WTC11 (cell line): ENCODE data around the gene IAH1. TPM values are rescaled to one million over a fixed set of nuclear protein-coding genes. Genes with fewer than 3 reads are reported as not detected.
A peak's percentile ranks its signal among the peaks of the same experiment; 100 is the strongest.

Source experiments
- ATAC-seq: fragments of 200-7000 bp; cut with Tn5 transposase; 2 replicates; pipeline ENCODE4 v1.10.0; 2021; ENCODE audit warnings: mild to moderate bottlenecking, moderate library complexity
- CTCF ChIA-PET: fragments of 300-600 bp; sonication (Branson Sonifier 250); formaldehyde crosslinking; loops from one replicate; lab custom pipeline; 2021; ENCODE audit warnings: antibody characterized with exemption; lab: Charles Lee
- POLR2A ChIA-PET: fragments of 350-600 bp; sonication (Branson Sonifier 250); formaldehyde crosslinking; loops from one replicate; lab custom pipeline; 2021; ENCODE audit warnings: antibody characterized with exemption; lab: Charles Lee
- DNase-seq: peaks from one replicate; pipeline ENCODE4 v3.0.0; 2021; ENCODE audit warnings: low spot score
- H3K27ac Mint-ChIP-seq: 2 replicates; pipeline ENCODE4 v1.8.0; 2021; ENCODE audit warnings: mixed read lengths
- H3K27me3 Mint-ChIP-seq: 2 replicates; pipeline ENCODE4 v1.8.0; 2021; ENCODE audit warnings: low read depth, mild to moderate bottlenecking, moderate library complexity, mixed read lengths
- H3K36me3 Mint-ChIP-seq: 2 replicates; pipeline ENCODE4 v1.8.0; 2021; ENCODE audit warnings: mixed read lengths
- H3K4me1 Mint-ChIP-seq: 2 replicates; pipeline ENCODE4 v1.8.0; 2022; ENCODE audit warnings: mixed read lengths
- H3K4me3 Mint-ChIP-seq: 2 replicates; pipeline ENCODE4 v1.8.0; 2021; ENCODE audit warnings: mild to moderate bottlenecking, moderate library complexity, mixed read lengths
- H3K9me3 Mint-ChIP-seq: 2 replicates; pipeline ENCODE4 v1.8.0; 2021; ENCODE audit warnings: mixed read lengths
- CREM ChIP-seq: sonication (generic); formaldehyde crosslinking; IDR thresholded peaks from 2 replicates; pipeline ENCODE4 v1.8.1; 2022; ENCODE audit warnings: mild to moderate bottlenecking, missing genetic modification reagents, moderate library complexity
- FOXK1 ChIP-seq: sonication (generic); formaldehyde crosslinking; IDR thresholded peaks from 2 replicates; pipeline ENCODE4 v1.8.0; 2022; ENCODE audit warnings: mild to moderate bottlenecking, moderate library complexity, missing genetic modification reagents
- NFE2L1 ChIP-seq: sonication (generic); formaldehyde crosslinking; IDR thresholded peaks from 2 replicates; pipeline ENCODE4 v1.8.1; 2023; ENCODE audit warnings: missing genetic modification reagents
- RELA ChIP-seq: sonication (generic); formaldehyde crosslinking; IDR thresholded peaks from 2 replicates; pipeline ENCODE4 v1.8.1; 2022; ENCODE audit warnings: missing genetic modification reagents, mild to moderate bottlenecking, borderline replicate concordance
- SMAD4 ChIP-seq: sonication (generic); formaldehyde crosslinking; IDR thresholded peaks from 2 replicates; pipeline ENCODE4 v1.8.0; 2022; ENCODE audit warnings: mild to moderate bottlenecking, missing genetic modification reagents
- TCF7 ChIP-seq: sonication (generic); formaldehyde crosslinking; IDR thresholded peaks from 2 replicates; pipeline ENCODE4 v1.8.0; 2022; ENCODE audit warnings: mild to moderate bottlenecking, low read depth, missing genetic modification reagents, moderate library complexity
- ZNF121 ChIP-seq: sonication (generic); formaldehyde crosslinking; IDR thresholded peaks from 2 replicates; pipeline ENCODE4 v1.8.0; 2023; ENCODE audit warnings: missing genetic modification reagents
- ZNF219 ChIP-seq: sonication (generic); formaldehyde crosslinking; IDR thresholded peaks from 2 replicates; pipeline ENCODE4 v1.8.0; 2023; ENCODE audit warnings: missing genetic modification reagents, mild to moderate bottlenecking, borderline replicate concordance
- total RNA-seq: library from RNA; stranded (reverse); gene quantifications from 3 replicates; pipeline ENCODE4 v1.2.3, GENCODE V29; 2021
- TF ChIP-seq, protein P1 (sequence below): sonication (generic); formaldehyde crosslinking; IDR thresholded peaks from 2 replicates; pipeline ENCODE4 v1.8.0; 2022; ENCODE audit warnings: mild to moderate bottlenecking, missing genetic modification reagents
- TF ChIP-seq, protein P2 (sequence below): sonication (generic); formaldehyde crosslinking; IDR thresholded peaks from 2 replicates; pipeline ENCODE4 v1.8.1; 2022; ENCODE audit warnings: missing genetic modification reagents, borderline replicate concordance
- TF ChIP-seq, protein P3 (sequence below): sonication (generic); formaldehyde crosslinking; IDR thresholded peaks from 2 replicates; pipeline ENCODE4 v1.8.1; 2022; ENCODE audit warnings: mild to moderate bottlenecking, moderate library complexity, missing genetic modification reagents
- TF ChIP-seq, protein P4 (sequence below): sonication (generic); formaldehyde crosslinking; IDR thresholded peaks from 2 replicates; pipeline ENCODE4 v1.8.1; 2023; ENCODE audit warnings: mild to moderate bottlenecking, moderate library complexity, missing genetic modification reagents
- TF ChIP-seq, protein P5 (sequence below): sonication (generic); formaldehyde crosslinking; IDR thresholded peaks from 2 replicates; pipeline ENCODE4 v1.8.1; 2023; ENCODE audit warnings: mild to moderate bottlenecking, missing genetic modification reagents
- TF ChIP-seq, protein P6 (sequence below): sonication (generic); formaldehyde crosslinking; IDR thresholded peaks from 2 replicates; pipeline ENCODE4 v1.8.0; 2022; ENCODE audit warnings: mild to moderate bottlenecking, missing genetic modification reagents
- TF ChIP-seq, protein P7 (sequence below): sonication (generic); formaldehyde crosslinking; conservative IDR thresholded peaks from 2 replicates; pipeline ENCODE4 v1.8.1; 2022; ENCODE audit warnings: mild to moderate bottlenecking, missing genetic modification reagents

Gene IAH1
- total RNA-seq, 1 experiment from 2014 or later = 14.4 TPM

DNA sequence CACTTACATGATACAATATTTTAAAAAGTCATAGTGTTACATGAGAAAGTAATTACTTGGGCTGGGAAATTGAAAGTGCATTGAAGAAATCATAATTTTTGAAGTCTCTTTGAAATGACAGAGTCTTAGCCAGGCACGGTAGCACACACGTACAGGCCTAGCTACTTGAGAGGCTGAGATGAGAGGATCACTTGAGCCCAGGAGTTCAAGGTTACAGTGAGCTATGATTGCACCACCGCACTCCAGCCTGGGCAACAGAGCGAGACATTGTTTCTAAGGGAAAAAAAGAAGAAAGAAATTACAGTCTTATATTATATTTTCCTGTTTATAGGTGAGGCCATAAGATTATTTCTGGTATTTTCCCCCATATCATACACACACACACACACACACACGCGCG, 9.2 kb upstream of the IAH1 start (continued):
- no peak for TF ChIP-seq ZNF219
- no peak for TF ChIP-seq RELA (CRISPR knock-in tag)
- TF ChIP-seq, protein P1, sequence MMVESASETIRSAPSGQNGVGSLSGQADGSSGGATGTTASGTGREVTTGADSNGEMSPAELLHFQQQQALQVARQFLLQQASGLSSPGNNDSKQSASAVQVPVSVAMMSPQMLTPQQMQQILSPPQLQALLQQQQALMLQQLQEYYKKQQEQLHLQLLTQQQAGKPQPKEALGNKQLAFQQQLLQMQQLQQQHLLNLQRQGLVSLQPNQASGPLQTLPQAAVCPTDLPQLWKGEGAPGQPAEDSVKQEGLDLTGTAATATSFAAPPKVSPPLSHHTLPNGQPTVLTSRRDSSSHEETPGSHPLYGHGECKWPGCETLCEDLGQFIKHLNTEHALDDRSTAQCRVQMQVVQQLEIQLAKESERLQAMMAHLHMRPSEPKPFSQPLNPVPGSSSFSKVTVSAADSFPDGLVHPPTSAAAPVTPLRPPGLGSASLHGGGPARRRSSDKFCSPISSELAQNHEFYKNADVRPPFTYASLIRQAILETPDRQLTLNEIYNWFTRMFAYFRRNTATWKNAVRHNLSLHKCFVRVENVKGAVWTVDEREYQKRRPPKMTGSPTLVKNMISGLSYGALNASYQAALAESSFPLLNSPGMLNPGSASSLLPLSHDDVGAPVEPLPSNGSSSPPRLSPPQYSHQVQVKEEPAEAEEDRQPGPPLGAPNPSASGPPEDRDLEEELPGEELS (CRISPR knock-in tag) = no peak
- no peak for TF ChIP-seq TCF7 (CRISPR knock-in tag)
- TF ChIP-seq, protein P2, sequence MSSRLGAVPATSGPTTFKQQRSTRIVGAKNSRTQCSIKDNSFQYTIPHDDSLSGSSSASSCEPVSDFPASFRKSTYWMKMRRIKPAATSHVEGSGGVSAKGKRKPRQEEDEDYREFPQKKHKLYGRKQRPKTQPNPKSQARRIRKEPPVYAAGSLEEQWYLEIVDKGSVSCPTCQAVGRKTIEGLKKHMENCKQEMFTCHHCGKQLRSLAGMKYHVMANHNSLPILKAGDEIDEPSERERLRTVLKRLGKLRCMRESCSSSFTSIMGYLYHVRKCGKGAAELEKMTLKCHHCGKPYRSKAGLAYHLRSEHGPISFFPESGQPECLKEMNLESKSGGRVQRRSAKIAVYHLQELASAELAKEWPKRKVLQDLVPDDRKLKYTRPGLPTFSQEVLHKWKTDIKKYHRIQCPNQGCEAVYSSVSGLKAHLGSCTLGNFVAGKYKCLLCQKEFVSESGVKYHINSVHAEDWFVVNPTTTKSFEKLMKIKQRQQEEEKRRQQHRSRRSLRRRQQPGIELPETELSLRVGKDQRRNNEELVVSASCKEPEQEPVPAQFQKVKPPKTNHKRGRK = no peak
- TF ChIP-seq, protein P3, sequence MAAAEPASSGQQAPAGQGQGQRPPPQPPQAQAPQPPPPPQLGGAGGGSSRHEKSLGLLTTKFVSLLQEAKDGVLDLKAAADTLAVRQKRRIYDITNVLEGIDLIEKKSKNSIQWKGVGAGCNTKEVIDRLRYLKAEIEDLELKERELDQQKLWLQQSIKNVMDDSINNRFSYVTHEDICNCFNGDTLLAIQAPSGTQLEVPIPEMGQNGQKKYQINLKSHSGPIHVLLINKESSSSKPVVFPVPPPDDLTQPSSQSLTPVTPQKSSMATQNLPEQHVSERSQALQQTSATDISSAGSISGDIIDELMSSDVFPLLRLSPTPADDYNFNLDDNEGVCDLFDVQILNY (CRISPR knock-in tag) = no peak
- TF ChIP-seq, protein P4, sequence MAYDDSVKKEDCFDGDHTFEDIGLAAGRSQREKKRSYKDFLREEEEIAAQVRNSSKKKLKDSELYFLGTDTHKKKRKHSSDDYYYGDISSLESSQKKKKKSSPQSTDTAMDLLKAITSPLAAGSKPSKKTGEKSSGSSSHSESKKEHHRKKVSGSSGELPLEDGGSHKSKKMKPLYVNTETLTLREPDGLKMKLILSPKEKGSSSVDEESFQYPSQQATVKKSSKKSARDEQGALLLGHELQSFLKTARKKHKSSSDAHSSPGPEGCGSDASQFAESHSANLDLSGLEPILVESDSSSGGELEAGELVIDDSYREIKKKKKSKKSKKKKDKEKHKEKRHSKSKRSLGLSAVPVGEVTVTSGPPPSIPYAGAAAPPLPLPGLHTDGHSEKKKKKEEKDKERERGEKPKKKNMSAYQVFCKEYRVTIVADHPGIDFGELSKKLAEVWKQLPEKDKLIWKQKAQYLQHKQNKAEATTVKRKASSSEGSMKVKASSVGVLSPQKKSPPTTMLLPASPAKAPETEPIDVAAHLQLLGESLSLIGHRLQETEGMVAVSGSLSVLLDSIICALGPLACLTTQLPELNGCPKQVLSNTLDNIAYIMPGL (CRISPR knock-in tag) = no peak

DNA sequence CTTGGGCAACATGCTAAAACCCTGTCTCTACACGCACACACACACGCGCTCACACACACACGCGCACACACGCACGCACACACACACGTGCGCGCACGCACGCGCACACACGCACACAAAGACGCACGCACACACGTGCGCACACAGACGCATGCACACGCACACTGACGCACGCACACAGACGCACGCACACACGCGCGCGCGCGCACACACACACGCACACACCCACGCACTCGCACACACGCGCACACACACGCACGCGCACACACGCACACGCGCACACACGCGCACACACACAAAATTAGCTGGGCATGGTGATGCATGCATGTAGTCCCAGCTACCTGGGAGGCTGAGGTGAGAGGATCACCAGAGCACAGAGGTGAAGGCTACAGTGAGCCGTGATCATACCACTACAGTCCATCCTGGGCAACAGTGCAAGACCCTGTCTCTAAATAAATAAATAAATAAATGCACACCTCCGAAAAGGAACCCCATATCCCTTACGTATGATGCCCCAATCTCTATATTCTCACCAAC, 8.1 kb upstream of the IAH1 start:
- H3K4me1 Mint-ChIP-seq = peaks cover 6% of the 10 kb centered on the region
- CTCF ChIA-PET = no interaction called here
- H3K4me3 Mint-ChIP-seq = no peak overlapping the region
- TF ChIP-seq, protein P5, sequence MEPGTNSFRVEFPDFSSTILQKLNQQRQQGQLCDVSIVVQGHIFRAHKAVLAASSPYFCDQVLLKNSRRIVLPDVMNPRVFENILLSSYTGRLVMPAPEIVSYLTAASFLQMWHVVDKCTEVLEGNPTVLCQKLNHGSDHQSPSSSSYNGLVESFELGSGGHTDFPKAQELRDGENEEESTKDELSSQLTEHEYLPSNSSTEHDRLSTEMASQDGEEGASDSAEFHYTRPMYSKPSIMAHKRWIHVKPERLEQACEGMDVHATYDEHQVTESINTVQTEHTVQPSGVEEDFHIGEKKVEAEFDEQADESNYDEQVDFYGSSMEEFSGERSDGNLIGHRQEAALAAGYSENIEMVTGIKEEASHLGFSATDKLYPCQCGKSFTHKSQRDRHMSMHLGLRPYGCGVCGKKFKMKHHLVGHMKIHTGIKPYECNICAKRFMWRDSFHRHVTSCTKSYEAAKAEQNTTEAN (CRISPR knock-in tag) = peak; percentile 99
- TF ChIP-seq ZNF121 (peak; percentile 47; the same call in 1 of the 2 replicates), RELA (CRISPR knock-in tag) (no peak), CREM (CRISPR knock-in tag) (no peak)
- TF ChIP-seq, all 79 proteins: peak for 2
- Mint-ChIP-seq H3K27me3 (no peaks in the 10 kb centered on the region), H3K9me3 (no peaks in the 10 kb centered on the region), H3K27ac (no peak overlapping the region), H3K36me3 (peaks cover 23% of the 10 kb centered on the region)
- POLR2A ChIA-PET = interaction anchor here (0.6 kb wide), 1 partner anchor 287 kb away, joined by 3 read pairs; no protein-coding TSS in a partner anchor
- ATAC-seq (no peak), DNase-seq (no peak)

DNA sequence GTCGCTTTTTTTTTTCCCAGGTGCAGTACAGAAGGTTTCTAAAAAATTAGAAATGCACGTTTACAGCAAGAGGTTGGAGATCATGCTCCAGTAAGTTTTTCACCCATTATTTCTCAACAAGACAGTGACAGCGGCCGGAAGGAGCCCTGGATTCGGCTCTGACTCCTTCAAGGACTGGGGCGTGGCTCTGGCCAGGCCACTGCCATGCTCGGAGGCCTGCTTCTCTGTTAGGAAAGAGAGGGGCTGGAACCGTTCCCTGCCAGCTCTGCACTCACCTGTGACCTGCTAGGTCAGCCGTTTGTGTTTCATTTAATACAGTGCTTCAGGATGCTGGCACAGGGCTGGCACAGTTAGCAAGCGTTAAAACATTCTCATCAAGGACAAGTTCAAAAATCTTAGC, 6.7 kb upstream of the IAH1 start:
- TF ChIP-seq, protein P6, sequence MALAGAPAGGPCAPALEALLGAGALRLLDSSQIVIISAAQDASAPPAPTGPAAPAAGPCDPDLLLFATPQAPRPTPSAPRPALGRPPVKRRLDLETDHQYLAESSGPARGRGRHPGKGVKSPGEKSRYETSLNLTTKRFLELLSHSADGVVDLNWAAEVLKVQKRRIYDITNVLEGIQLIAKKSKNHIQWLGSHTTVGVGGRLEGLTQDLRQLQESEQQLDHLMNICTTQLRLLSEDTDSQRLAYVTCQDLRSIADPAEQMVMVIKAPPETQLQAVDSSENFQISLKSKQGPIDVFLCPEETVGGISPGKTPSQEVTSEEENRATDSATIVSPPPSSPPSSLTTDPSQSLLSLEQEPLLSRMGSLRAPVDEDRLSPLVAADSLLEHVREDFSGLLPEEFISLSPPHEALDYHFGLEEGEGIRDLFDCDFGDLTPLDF (CRISPR knock-in tag) = no peak
- TF ChIP-seq, protein P4 (CRISPR knock-in tag) = no peak
- TF ChIP-seq FOXK1 (CRISPR knock-in tag) (no peak), SMAD4 (no peak), NFE2L1 (CRISPR knock-in tag) (no peak)
- TF ChIP-seq, protein P7, sequence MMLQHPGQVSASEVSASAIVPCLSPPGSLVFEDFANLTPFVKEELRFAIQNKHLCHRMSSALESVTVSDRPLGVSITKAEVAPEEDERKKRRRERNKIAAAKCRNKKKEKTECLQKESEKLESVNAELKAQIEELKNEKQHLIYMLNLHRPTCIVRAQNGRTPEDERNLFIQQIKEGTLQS = no peak
- no peaks in the 10 kb centered on the region for H3K27me3 Mint-ChIP-seq
- H3K9me3 Mint-ChIP-seq = no peaks in the 10 kb centered on the region
- H3K4me3 Mint-ChIP-seq = no peak overlapping the region
- H3K36me3 Mint-ChIP-seq = peaks cover 32% of the 10 kb centered on the region
- ChIA-PET CTCF (no interaction called here), POLR2A (no interaction called here)
- ATAC-seq = no peak; the same call in 1 of the 2 replicates
- H3K27ac Mint-ChIP-seq = no peak overlapping the region
- H3K4me1 Mint-ChIP-seq = peaks cover 5% of the 10 kb centered on the region
- no peak for DNase-seq
